Measurements from ENCODE around the gene ATG10. TPM values are rescaled to one million over a fixed set of nuclear protein-coding genes. Genes with fewer than 3 reads are reported as not detected.

ATG10 gene
- total and polyA plus RNA-seq, 2 donors (not counting 1 experiment from before 2014, with no cell fraction given) = 1.6 to 11.6 TPM

DNA sequence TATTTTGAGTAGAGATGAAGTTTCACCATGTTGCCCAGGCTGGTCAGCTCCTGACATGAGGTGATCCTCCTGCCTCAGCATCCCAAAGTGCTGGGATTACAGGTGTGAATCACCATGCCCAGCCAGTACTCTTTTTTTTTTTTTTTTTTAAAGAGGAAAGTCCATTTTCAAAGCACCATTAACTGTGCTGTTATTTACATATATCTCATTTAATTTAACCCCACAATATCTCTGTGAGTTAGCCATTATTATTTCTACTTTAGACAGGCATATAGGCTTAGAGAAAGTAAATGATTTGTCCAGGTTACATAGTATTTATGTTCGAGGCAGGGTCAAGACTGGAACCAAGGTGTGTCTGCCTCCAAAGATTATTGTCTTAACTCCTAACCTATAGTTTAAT lies 50.7 kb downstream of the ATG10 start:
- no peaks in the 10 kb centered on the region for H3K27me3 Mint-ChIP-seq
- no peaks in the 10 kb centered on the region for H3K4me1 Mint-ChIP-seq
- WGBS (ENCODE audit: insufficient coverage) = no CpG with 5 or more reads among the region's 1 CpG
- Histone ChIP-seq H3K4me2 (replicated peaks; ENCODE audit: low read depth, low read length, poor library complexity, severe bottlenecking) (no peak overlapping the region), H3K36me3 (replicated peaks in 1 of 2; ENCODE audit: control extremely low read depth in 1 of 2, control insufficient read depth in 1 of 2, extremely low read depth in 1 of 2, insufficient read depth in 2 of 2, low read length in 1 of 2) (no peaks in the 10 kb centered on the region), H3K4me1 (ENCODE audit: control insufficient read depth in 2 of 2, insufficient read depth in 2 of 2, low read length in 2 of 2) (no peaks in the 10 kb centered on the region), H3K9ac (ENCODE audit: low read length) (no peak overlapping the region), H3K9me3 (ENCODE audit: control extremely low read depth in 1 of 3, control insufficient read depth in 2 of 3, insufficient read depth in 1 of 3, low read length in 2 of 3) (no peaks in the 10 kb centered on the region), H3K27ac (ENCODE audit: low read length in 2 of 2) (no peak overlapping the region), H4K20me1 (ENCODE audit: control insufficient read depth, insufficient read depth, low read length, poor library complexity, severe bottlenecking) (no peaks in the 10 kb centered on the region), H2AFZ (ENCODE audit: insufficient read depth, low read depth, low read length, poor library complexity, severe bottlenecking) (no peak overlapping the region), H3K4me3 (ENCODE audit: control extremely low read depth in 1 of 5, extremely low read depth in 1 of 5, insufficient read depth in 1 of 5, low read depth in 2 of 5, low read length in 4 of 5) (no peak overlapping the region), H3K27me3 (replicated peaks in 1 of 4; ENCODE audit: control extremely low read depth in 1 of 4, control insufficient read depth in 3 of 4, insufficient read depth in 4 of 4, low read length in 3 of 4) (no peaks in the 10 kb centered on the region), H3K79me2 (ENCODE audit: control insufficient read depth, insufficient read depth, low read length) (no peaks in the 10 kb centered on the region)
- TF ChIP-seq EZH2 (IDR thresholded peaks at IDR 0.05; ENCODE audit: borderline replicate concordance, insufficient read depth, low read depth, low read length, poor library complexity, severe bottlenecking) (no peak), CTCF (IDR thresholded peaks at IDR 0.05) (no peak)
- no peak for ATAC-seq (ENCODE audit: low read depth)
- H3K27ac Mint-ChIP-seq = no peak overlapping the region
- intact Hi-C loops (cut with micrococcal nuclease) = no loop called here
- H3K9me3 Mint-ChIP-seq (ENCODE audit: insufficient read depth) = no peaks in the 10 kb centered on the region
- DNase-seq = no peak
- ChIA-PET CTCF (no interaction called here), POLR2A (no interaction called here)
- no peak overlapping the region for H3K4me3 Mint-ChIP-seq

DNA sequence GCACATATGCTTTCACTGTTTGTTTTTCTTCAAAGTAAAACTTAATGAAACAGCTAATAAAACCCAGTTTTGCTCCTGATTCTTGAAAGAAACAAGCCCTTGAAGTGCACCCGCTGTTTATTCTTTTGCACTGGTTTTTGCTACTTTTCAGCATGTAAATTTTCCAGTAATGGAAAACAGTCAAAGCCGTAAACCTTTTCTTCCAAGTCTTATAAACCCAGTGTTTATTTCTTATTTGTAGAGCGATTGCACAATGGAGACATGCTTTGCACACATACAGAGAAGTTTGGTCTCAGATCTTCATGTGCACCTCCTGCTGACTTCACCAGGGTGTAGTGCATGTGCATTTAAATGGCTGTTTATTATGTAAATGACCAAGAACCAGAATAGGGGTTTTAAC lies 51.8 kb downstream of the ATG10 start:
- no peak for DNase-seq
- ChIA-PET POLR2A (no interaction called here), CTCF (no interaction called here)
- H3K36me3 ChIP-seq (replicated peaks in 1 of 2; ENCODE audit: control extremely low read depth in 1 of 2, control insufficient read depth in 1 of 2, extremely low read depth in 1 of 2, insufficient read depth in 2 of 2, low read length in 1 of 2) = no peaks in the 10 kb centered on the region
- WGBS (ENCODE audit: insufficient coverage) = 93% methylated on average over 3 of the region's 3 CpGs
- H3K27me3 ChIP-seq (replicated peaks in 1 of 4; ENCODE audit: control extremely low read depth in 1 of 4, control insufficient read depth in 3 of 4, insufficient read depth in 4 of 4, low read length in 3 of 4) = no peaks in the 10 kb centered on the region
- no peaks in the 10 kb centered on the region for H3K4me1 Mint-ChIP-seq
- H3K4me3 Mint-ChIP-seq = no peak overlapping the region
- no peak overlapping the region for H2AFZ ChIP-seq (ENCODE audit: insufficient read depth, low read depth, low read length, poor library complexity, severe bottlenecking)
- H3K4me2 ChIP-seq (replicated peaks; ENCODE audit: low read depth, low read length, poor library complexity, severe bottlenecking) = no peak overlapping the region
- no peak for TF ChIP-seq EZH2 (IDR thresholded peaks at IDR 0.05; ENCODE audit: borderline replicate concordance, insufficient read depth, low read depth, low read length, poor library complexity, severe bottlenecking)
- H3K27ac Mint-ChIP-seq = no peak overlapping the region
- no peak for ATAC-seq (ENCODE audit: low read depth)
- no peaks in the 10 kb centered on the region for H4K20me1 ChIP-seq (ENCODE audit: control insufficient read depth, insufficient read depth, low read length, poor library complexity, severe bottlenecking)
- H3K27ac ChIP-seq (ENCODE audit: low read length in 2 of 2) = no peak overlapping the region
- H3K9ac ChIP-seq (ENCODE audit: low read length) = no peak overlapping the region
- H3K27me3 Mint-ChIP-seq = no peaks in the 10 kb centered on the region
- intact Hi-C loops (cut with micrococcal nuclease) = no loop called here
- no peaks in the 10 kb centered on the region for H3K9me3 Mint-ChIP-seq (ENCODE audit: insufficient read depth)
- no peak overlapping the region for H3K4me3 ChIP-seq (ENCODE audit: control extremely low read depth in 1 of 5, extremely low read depth in 1 of 5, insufficient read depth in 1 of 5, low read depth in 2 of 5, low read length in 4 of 5)
- H3K4me1 ChIP-seq (ENCODE audit: control insufficient read depth in 2 of 2, insufficient read depth in 2 of 2, low read length in 2 of 2) = no peaks in the 10 kb centered on the region
- no peaks in the 10 kb centered on the region for H3K79me2 ChIP-seq (ENCODE audit: control insufficient read depth, insufficient read depth, low read length)
- H3K9me3 ChIP-seq (ENCODE audit: control extremely low read depth in 1 of 3, control insufficient read depth in 2 of 3, insufficient read depth in 1 of 3, low read length in 2 of 3) = no peaks in the 10 kb centered on the region
